ENCODE measurements around the gene MRPS26.

DNA sequence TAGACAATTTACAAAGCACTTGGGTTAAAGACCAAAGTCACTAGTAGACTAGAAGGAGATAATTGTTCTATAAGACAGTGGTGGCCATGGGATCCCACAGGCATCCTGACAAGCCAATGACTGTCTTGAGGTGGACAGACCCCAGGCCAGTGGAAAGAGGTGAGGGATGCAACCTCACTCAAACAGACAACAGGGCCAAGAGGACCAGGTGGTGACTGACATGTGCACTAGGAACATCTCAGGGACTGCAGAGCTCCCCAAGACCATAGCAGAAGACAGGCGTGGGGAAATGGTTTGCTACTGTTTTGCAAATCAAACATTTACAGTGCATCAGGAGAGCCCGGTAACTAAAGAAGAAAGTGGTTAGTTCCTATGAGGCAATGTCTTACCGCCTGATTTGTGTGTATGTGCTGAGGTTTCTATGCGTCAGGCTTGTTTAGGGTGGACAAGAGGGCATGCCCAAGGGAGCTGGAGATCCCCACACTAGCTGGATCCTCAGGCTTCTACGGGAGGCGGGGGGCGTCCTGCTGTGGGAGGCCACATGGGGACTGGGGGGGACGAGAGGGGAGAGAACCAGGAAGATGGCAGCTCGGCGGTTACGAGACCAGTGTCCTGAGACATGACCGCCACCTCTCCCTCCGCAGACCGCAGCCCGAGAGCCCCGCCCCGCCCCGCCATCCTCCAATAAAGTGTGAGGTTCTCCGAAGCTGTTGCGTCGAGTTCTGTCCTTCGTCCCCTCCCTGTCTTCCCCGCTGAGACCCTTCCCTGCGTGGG, 623 bp upstream of the MRPS26 start:
- TF ChIP-seq, protein P1, sequence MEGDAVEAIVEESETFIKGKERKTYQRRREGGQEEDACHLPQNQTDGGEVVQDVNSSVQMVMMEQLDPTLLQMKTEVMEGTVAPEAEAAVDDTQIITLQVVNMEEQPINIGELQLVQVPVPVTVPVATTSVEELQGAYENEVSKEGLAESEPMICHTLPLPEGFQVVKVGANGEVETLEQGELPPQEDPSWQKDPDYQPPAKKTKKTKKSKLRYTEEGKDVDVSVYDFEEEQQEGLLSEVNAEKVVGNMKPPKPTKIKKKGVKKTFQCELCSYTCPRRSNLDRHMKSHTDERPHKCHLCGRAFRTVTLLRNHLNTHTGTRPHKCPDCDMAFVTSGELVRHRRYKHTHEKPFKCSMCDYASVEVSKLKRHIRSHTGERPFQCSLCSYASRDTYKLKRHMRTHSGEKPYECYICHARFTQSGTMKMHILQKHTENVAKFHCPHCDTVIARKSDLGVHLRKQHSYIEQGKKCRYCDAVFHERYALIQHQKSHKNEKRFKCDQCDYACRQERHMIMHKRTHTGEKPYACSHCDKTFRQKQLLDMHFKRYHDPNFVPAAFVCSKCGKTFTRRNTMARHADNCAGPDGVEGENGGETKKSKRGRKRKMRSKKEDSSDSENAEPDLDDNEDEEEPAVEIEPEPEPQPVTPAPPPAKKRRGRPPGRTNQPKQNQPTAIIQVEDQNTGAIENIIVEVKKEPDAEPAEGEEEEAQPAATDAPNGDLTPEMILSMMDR (IDR thresholded peaks at IDR 0.05), result no peak
- TF ChIP-seq EP300 (IDR thresholded peaks at IDR 0.05), result no peak
